Measurements from ENCODE around the gene CCDC6. TPM values are rescaled to one million over a fixed set of nuclear protein-coding genes. Genes with fewer than 3 reads are reported as not detected.

The CCDC6 gene
- total and polyA plus RNA-seq, 2 experiments from 2014 or later = 22.3 to 49.8 TPM

DNA sequence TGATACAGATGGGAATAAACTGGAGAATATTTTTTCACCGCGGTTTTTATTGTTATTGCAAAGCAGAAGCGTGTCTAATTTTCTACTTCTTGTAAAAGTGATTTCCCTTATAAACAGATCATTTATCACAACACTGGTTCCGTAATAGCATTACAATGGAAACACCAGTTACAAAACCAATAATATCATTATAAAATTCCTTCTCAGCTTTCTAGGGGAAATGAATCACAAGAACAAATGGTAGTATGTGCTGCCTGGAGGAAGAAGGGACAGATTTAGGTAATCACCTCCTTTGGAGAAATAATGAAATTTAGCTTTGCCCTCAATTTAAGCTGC, 2.4 kb upstream of the CCDC6 start:
- TF ChIP-seq EZH2phosphoT487 (IDR thresholded peaks at IDR 0.05; ENCODE audit: low read depth, severe bottlenecking, unreplicated experiment) = no peak
- TF ChIP-seq, protein P1, sequence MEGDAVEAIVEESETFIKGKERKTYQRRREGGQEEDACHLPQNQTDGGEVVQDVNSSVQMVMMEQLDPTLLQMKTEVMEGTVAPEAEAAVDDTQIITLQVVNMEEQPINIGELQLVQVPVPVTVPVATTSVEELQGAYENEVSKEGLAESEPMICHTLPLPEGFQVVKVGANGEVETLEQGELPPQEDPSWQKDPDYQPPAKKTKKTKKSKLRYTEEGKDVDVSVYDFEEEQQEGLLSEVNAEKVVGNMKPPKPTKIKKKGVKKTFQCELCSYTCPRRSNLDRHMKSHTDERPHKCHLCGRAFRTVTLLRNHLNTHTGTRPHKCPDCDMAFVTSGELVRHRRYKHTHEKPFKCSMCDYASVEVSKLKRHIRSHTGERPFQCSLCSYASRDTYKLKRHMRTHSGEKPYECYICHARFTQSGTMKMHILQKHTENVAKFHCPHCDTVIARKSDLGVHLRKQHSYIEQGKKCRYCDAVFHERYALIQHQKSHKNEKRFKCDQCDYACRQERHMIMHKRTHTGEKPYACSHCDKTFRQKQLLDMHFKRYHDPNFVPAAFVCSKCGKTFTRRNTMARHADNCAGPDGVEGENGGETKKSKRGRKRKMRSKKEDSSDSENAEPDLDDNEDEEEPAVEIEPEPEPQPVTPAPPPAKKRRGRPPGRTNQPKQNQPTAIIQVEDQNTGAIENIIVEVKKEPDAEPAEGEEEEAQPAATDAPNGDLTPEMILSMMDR (IDR thresholded peaks at IDR 0.05; ENCODE audit: poor library complexity) = no peak
- Histone ChIP-seq H4K20me1 (ENCODE audit: insufficient read depth, poor library complexity, severe bottlenecking) (peaks cover 14% of the 10 kb centered on the region), H3K9me3 (ENCODE audit: low read depth) (peaks cover 2% of the 10 kb centered on the region), H3K4me1 (ENCODE audit: insufficient read depth) (peaks cover 22% of the 10 kb centered on the region), H3K9me2 (replicated peaks; ENCODE audit: insufficient read depth) (no peaks in the 10 kb centered on the region), H3K36me3 (replicated peaks; ENCODE audit: insufficient read depth, low read depth) (no peaks in the 10 kb centered on the region), H3K27me3 (no peaks in the 10 kb centered on the region), H3K4me3 (no peak overlapping the region), H2AFZ (peak overlapping the region; percentile 55), H3K4me2 (peak overlapping the region; percentile 76), H3K27ac (peak overlapping the region; percentile 95), H3K79me2 (peaks cover 22% of the 10 kb centered on the region)
- WGBS (ENCODE audit: low lambda C conversion rate, missing lambda C conversion rate) = 38% methylated on average over 4 of the region's 4 CpGs
- DNase-seq (ENCODE audit: low spot score) = no peak

DNA sequence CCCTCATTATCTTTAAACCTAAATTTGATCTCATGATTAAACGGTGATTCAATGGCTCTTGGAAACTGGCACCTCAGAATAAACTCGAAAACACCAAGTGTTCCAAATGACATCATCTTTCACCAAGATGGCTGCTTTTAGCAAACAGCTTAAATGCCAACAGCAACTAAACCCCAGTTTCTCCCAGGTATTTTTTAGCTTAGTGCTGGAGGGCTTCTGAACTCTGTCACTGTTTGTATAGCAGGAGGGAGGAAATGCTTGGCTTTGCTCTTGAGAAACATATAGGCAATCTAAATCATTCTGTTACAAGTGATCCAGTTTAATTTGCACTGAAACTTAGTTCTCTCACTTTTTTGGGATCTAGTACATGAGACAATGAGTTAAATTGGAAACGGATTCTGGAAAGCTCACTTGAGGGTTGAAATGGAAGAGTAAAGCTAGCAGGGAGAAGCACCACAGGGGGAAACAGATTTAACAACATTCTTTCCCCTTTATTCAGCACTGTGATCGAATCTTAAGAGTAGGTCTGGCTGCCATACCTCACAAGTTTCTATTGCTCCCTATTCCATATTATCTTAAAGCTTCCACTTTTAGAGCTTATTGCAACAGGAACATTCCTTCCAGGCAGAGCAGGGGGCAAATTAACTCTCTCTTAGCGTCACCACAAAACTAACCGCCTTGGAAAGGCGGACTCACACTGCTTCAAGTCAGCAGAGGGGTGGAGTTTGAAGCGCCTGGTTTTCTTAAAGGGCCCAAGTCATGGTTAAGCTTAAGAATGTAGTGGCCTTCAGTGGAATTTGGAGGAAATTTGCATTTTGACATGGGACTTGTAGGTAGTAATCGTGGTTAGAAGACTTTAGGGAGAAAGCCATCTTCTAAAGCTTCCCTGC, 1.8 kb upstream of the CCDC6 start:
- peaks cover 20% of the 10 kb centered on the region for H4K20me1 ChIP-seq (ENCODE audit: insufficient read depth, poor library complexity, severe bottlenecking)
- H3K36me3 ChIP-seq (replicated peaks; ENCODE audit: insufficient read depth, low read depth) = no peaks in the 10 kb centered on the region
- no peaks in the 10 kb centered on the region for H3K9me2 ChIP-seq (replicated peaks; ENCODE audit: insufficient read depth)
- H3K27me3 ChIP-seq = no peaks in the 10 kb centered on the region
- H3K79me2 ChIP-seq = peaks cover 28% of the 10 kb centered on the region
- H2AFZ ChIP-seq = peak overlapping the region; percentile 77
- no peak for TF ChIP-seq EZH2phosphoT487 (IDR thresholded peaks at IDR 0.05; ENCODE audit: low read depth, severe bottlenecking, unreplicated experiment)
- TF ChIP-seq EZH2 (IDR thresholded peaks at IDR 0.05; ENCODE audit: borderline replicate concordance) = no peak
- TF ChIP-seq, protein P1 (IDR thresholded peaks at IDR 0.05; ENCODE audit: poor library complexity) = no peak
- peak overlapping the region; percentile 76 for H3K4me2 ChIP-seq
- H3K9me3 ChIP-seq (ENCODE audit: low read depth) = no peaks in the 10 kb centered on the region
- WGBS (ENCODE audit: low lambda C conversion rate, missing lambda C conversion rate) = 2% methylated on average over 9 of the region's 9 CpGs
- peak overlapping the region; percentile 95 for H3K27ac ChIP-seq
- peaks cover 26% of the 10 kb centered on the region for H3K4me1 ChIP-seq (ENCODE audit: insufficient read depth)
- peak overlapping the region; percentile 49 for H3K4me3 ChIP-seq
- peak; percentile 84 for DNase-seq (ENCODE audit: low spot score)

DNA sequence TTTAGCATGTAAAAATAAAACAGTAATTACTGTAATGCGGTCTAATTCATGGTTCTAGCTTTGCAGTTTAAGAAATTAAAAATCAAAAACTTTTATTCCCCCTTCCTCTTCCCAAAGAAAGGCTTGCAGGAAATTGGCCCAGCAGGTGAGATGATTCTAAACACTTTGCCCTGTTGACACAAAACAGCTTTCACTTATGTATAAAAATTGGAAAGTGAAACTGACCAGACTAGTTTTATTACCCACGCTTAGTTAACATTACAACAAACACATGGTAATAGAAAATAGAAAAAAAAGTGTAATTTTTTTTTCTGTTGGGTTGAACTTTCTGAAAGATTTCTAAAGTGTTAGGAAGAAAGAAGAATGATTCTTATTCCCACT, 1.2 kb upstream of the CCDC6 start:
- Histone ChIP-seq H2AFZ (peak overlapping the region; percentile 77), H3K27ac (peak overlapping the region; percentile 95)

More for the DNA sequence above, 1.2 kb upstream of the CCDC6 start:
- no peak for DNase-seq (ENCODE audit: low spot score)
- H3K79me2 ChIP-seq = peaks cover 35% of the 10 kb centered on the region
- H3K36me3 ChIP-seq (replicated peaks; ENCODE audit: insufficient read depth, low read depth) = no peaks in the 10 kb centered on the region
- H3K4me2 ChIP-seq = peak overlapping the region; percentile 76
- peaks cover 25% of the 10 kb centered on the region for H4K20me1 ChIP-seq (ENCODE audit: insufficient read depth, poor library complexity, severe bottlenecking)
- peaks cover 26% of the 10 kb centered on the region for H3K4me1 ChIP-seq (ENCODE audit: insufficient read depth)
- TF ChIP-seq, protein P1 (IDR thresholded peaks at IDR 0.05; ENCODE audit: poor library complexity) = no peak
- TF ChIP-seq EZH2 (IDR thresholded peaks at IDR 0.05; ENCODE audit: borderline replicate concordance) (no peak), EZH2phosphoT487 (IDR thresholded peaks at IDR 0.05; ENCODE audit: low read depth, severe bottlenecking, unreplicated experiment) (no peak)
- no peaks in the 10 kb centered on the region for H3K9me3 ChIP-seq (ENCODE audit: low read depth)
- H3K27me3 ChIP-seq = no peaks in the 10 kb centered on the region
- no peaks in the 10 kb centered on the region for H3K9me2 ChIP-seq (replicated peaks; ENCODE audit: insufficient read depth)
- 55% methylated on average over 2 of the region's 2 CpGs for WGBS (ENCODE audit: low lambda C conversion rate, missing lambda C conversion rate)
- H3K4me3 ChIP-seq = peak overlapping the region; percentile 49
